Suprapubic skin (tissue), 3 donors: ENCODE measurements around the gene CALCR.

ENCODE experiments used
- CTCF ChIP-seq, 2 donors: fragments of 200-600 bp in 1 of 2; fragments of 450-650 bp in 1 of 2; sonication (generic) in 1 of 2; IDR thresholded peaks; one replicate each; pipeline ENCODE4 v1.5.1; 2016 to 2019; ENCODE audit warnings: antibody characterized with exemption in 2 of 2, mild to moderate bottlenecking in 1 of 2, moderate library complexity in 1 of 2
- EP300 ChIP-seq: sonication (generic); formaldehyde crosslinking; IDR thresholded peaks from one replicate; pipeline ENCODE4 v1.6.1; 2017; ENCODE audit warnings: antibody characterized with exemption

- no peak for TF ChIP-seq CTCF (IDR thresholded peaks at IDR 0.05)
- no peak for TF ChIP-seq EP300
These were observed 7.6 kb downstream of the CALCR start for GRCh38 chr7:93566876-93567275.
